ENCODE measurements around the gene KCNJ3. TPM values are rescaled to one million over a fixed set of nuclear protein-coding genes. Genes with fewer than 3 reads are reported as not detected.
"Not testable (repeated sequence)": the region's sequence is repeated elsewhere in the genome, so short reads cannot be mapped to it uniquely, and the experiment has no call there.

KCNJ3 gene
- total RNA-seq, 1 donor from 2014 or later, result 2.6 TPM

DNA sequence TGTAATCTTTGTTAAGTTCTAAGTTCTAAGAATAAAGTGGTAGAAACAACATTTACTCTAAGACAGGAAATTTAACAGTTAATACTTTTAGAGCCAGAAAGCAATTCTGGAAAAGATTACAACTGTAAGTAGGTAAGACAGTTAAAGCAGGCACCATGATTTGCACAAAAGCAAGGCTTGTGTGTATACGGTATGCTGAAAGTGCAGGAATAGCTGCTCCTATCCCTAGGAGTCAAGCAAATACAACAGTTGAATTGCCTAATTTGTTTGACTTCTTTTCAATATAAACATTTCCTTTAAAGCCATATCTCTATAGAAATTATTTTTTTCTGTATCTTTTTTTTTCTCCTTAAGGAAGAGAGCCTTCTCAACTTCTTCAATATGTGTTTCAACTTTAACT lies 116.4 kb downstream of the KCNJ3 start:
- DNase-seq (ENCODE audit: missing footprints), result no peak
- no peak for ATAC-seq
- intact Hi-C loops (cut with DNase I), result no loop called here

- ATAC-seq, result no peak
- intact Hi-C loops (cut with DNase I), result loop anchor here (10.0 kb wide), 2 partner anchors 291 to 371 kb away; no protein-coding TSS in a partner anchor
Measured at GRCh38 chr2:154825358-154825757, 126.9 kb downstream of the KCNJ3 start.

DNA sequence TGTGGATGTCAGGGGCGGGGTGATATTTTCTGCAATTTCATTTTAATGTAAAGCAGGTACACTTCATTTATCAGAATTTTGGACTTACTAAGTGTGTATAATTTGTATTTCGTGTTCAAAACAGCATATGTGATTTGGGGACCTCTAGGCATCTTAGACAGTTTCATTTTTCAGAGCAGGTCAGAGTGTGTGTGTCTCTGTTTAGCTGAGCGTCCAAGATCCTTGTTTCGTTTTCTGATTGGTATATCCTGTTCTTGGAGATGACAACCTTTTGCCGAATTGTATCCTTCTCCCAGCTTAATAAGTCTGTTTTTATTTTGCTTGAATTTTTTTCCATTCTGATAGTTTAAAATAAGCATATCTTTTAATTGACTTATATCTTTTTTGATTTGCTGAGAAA lies 128.3 kb downstream of the KCNJ3 start:
- DNase-seq (ENCODE audit: missing footprints) (no peak), ATAC-seq (no peak)
- intact Hi-C loops (cut with DNase I), result loop anchor here (10.0 kb wide), 2 partner anchors 292 to 372 kb away; no protein-coding TSS in a partner anchor

More at GRCh38 chr2:154825358-154825757, 126.9 kb downstream of the KCNJ3 start:
- DNase-seq (ENCODE audit: missing footprints), result no peak

GRCh38 chr2:154827286-154827685 lies 128.8 kb downstream of the KCNJ3 start:
- ATAC-seq, result no peak
- no peak for DNase-seq (ENCODE audit: missing footprints)
- intact Hi-C loops (cut with DNase I), result loop anchor here (10.0 kb wide), 2 partner anchors 292 to 372 kb away; no protein-coding TSS in a partner anchor

- DNase-seq (ENCODE audit: missing footprints), result no peak
- ATAC-seq, result no peak
- intact Hi-C loops (cut with DNase I), result no loop called here
Measured at GRCh38 chr2:154832711-154833110, 134.2 kb downstream of the KCNJ3 start.

- intact Hi-C loops (cut with DNase I), result no loop called here
- no peak for DNase-seq (ENCODE audit: missing footprints)
- ATAC-seq, result no peak
Measured at GRCh38 chr2:154836632-154837031, 138.1 kb downstream of the KCNJ3 start.

- no peak for ATAC-seq
- intact Hi-C loops (cut with DNase I), result no loop called here
Measured at GRCh38 chr2:154837035-154837434, 138.5 kb downstream of the KCNJ3 start.

DNA sequence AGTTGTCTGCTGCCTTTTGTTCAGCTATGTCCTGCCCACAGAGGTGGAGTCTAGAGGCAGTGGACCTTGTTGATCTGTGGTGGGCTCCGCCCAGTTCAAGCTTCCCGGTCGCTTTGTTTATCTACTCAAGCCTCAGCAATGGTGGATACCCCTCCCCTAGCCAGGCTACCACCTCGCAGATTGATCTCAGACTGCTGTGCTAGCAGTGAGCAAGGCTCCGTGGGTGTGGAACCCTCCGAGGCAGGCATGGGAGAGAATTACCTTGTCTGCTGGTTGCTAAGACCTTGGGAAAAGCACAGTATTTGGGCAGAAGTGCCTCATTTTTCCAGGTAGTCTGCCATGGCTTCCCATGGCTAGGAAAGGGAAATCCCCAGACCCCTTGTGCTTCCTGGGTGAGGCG lies 146.0 kb downstream of the KCNJ3 start:
- intact Hi-C loops (cut with DNase I), result no loop called here
- ATAC-seq, result no peak
- no peak for DNase-seq (ENCODE audit: missing footprints)

More at GRCh38 chr2:154837035-154837434, 138.5 kb downstream of the KCNJ3 start:
- DNase-seq (ENCODE audit: missing footprints), result no peak

DNA sequence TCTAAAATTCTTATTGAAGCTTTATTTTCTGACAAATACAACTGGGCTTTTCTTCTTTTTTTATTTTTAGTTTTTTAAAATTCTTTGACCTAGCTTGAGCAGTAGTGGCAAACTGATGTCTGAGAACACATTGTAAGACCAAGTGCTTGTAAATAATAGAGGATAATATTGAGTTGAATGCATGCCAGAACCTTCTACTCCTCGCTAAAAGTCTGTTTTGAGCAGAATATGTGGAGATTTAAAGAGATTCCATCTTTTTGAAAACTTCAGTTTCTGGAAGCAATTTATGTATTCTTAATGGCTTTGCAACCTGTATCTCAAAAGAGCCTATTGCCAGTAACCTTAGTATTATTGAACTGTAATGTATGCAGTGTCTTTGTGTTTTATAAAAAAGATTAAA lies 148.3 kb downstream of the KCNJ3 start:
- DNase-seq (ENCODE audit: missing footprints) (no peak), ATAC-seq (no peak)
- intact Hi-C loops (cut with DNase I), result no loop called here

- no peak for ATAC-seq
- intact Hi-C loops (cut with DNase I), result no loop called here
- DNase-seq (ENCODE audit: missing footprints), result no peak
Measured at GRCh38 chr2:154849482-154849881, 151.0 kb downstream of the KCNJ3 start.

DNA sequence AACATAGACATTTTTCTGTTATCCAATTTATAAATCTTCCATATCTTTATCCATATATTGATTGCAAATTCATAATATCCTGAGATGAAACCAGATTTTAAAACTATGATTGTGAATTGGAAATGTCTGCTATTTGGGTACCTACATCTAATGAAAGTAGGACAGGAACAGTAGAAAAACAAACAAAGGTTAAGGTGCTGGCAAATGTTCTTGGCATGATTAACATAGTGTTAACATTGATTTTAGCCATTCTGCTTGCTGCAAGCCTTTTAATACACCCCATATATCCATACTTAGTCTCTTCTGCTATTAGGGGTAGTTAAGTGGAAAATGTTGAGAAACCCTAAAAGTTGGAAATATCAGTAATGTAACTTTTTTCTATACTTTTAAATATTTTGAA lies 152.0 kb downstream of the KCNJ3 start:
- intact Hi-C loops (cut with DNase I), result no loop called here
- ATAC-seq (no peak), DNase-seq (ENCODE audit: missing footprints) (no peak)

GRCh38 chr2:154855138-154855537 lies 156.6 kb downstream of the KCNJ3 start:
- DNase-seq (ENCODE audit: missing footprints), result no peak
- ATAC-seq, result no peak
- intact Hi-C loops (cut with DNase I), result no loop called here

DNA sequence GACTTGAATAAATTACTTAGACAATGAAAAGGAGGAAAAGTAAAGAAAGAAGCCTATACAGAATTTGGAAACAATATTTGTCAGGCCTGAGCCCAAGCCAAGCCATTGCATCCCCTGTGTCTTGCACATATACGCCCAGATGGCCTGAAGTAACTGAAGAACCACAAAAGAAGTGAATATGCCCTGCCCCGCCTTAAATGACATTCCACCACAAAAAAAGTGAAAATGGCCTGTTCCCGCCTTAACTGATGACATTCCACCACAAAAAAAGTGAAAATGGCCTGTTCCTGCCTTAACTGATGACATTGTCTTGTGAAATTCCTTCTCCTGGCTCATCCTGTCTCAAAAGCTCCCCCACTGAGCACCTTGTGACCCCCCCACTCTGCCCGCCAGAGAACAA lies 168.7 kb downstream of the KCNJ3 start:
- intact Hi-C loops (cut with DNase I); ATAC-seq; DNase-seq (ENCODE audit: missing footprints): not testable (repeated sequence)

GRCh38 chr2:154875999-154876398 lies 177.5 kb downstream of the KCNJ3 start:
- no peak for ATAC-seq

GRCh38 chr2:154882725-154883124 lies 184.2 kb downstream of the KCNJ3 start:
- ATAC-seq (no peak), DNase-seq (ENCODE audit: missing footprints) (no peak)
- intact Hi-C loops (cut with DNase I), result no loop called here

More at GRCh38 chr2:154875999-154876398, 177.5 kb downstream of the KCNJ3 start:
- intact Hi-C loops (cut with DNase I), result no loop called here
- DNase-seq (ENCODE audit: missing footprints), result no peak

- ATAC-seq (no peak), DNase-seq (ENCODE audit: missing footprints) (no peak)
- intact Hi-C loops (cut with DNase I), result no loop called here
Measured at GRCh38 chr2:154886316-154886715, 187.8 kb downstream of the KCNJ3 start.

GRCh38 chr2:154898269-154898668 lies 199.8 kb downstream of the KCNJ3 start:
- no peak for DNase-seq (ENCODE audit: missing footprints)
- ATAC-seq, result no peak
- intact Hi-C loops (cut with DNase I), result no loop called here

- no peak for ATAC-seq
Measured at GRCh38 chr2:154901063-154901462, 202.6 kb downstream of the KCNJ3 start.

More at GRCh38 chr2:154901063-154901462, 202.6 kb downstream of the KCNJ3 start:
- intact Hi-C loops (cut with DNase I), result no loop called here
- no peak for DNase-seq (ENCODE audit: missing footprints)

Data from Right ventricle myocardium inferior (tissue), 1 donor.